DMS153 treated with DMSO at 0.1 percent for 48 hours (cell line): ENCODE measurements around the gene PKN1.
A peak's percentile ranks its signal among the peaks of the same experiment; 100 is the strongest.

Experiments used
- DNase-seq: peaks from one replicate; lab custom pipeline; 2025; ENCODE audit not compliant: unreplicated experiment; lab: John Stamatoyannopoulos, UW

The PKN1 gene

DNA sequence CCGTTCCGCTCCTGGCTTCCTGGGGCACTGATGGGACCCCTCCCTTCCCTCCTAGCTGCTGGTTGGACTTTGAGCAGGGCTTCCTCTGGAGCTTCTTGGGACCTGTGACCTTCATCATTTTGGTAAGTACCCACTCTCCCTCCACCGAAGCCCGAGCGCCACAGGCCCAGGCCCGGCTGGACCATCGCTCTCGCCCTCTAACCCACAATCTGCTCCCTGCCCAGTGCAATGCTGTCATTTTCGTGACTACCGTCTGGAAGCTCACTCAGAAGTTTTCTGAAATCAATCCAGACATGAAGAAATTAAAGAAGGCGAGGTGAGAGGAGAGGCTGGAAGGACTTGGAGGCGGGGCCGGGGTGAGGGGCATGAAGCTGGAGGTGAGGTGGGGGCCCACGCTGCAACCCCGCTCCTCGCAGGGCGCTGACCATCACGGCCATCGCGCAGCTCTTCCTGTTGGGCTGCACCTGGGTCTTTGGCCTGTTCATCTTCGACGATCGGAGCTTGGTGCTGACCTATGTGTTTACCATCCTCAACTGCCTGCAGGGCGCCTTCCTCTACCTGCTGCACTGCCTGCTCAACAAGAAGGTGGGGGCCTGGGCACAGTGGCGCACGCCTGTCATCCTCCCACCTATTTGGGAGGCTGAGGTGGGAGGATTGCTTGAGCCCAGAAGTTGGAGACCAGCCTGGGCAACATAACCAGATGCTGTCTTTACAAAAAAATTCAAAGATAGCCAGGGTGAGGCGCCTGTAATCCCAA, 26.3 kb upstream of the PKN1 start:
- no peak for DNase-seq

DNA sequence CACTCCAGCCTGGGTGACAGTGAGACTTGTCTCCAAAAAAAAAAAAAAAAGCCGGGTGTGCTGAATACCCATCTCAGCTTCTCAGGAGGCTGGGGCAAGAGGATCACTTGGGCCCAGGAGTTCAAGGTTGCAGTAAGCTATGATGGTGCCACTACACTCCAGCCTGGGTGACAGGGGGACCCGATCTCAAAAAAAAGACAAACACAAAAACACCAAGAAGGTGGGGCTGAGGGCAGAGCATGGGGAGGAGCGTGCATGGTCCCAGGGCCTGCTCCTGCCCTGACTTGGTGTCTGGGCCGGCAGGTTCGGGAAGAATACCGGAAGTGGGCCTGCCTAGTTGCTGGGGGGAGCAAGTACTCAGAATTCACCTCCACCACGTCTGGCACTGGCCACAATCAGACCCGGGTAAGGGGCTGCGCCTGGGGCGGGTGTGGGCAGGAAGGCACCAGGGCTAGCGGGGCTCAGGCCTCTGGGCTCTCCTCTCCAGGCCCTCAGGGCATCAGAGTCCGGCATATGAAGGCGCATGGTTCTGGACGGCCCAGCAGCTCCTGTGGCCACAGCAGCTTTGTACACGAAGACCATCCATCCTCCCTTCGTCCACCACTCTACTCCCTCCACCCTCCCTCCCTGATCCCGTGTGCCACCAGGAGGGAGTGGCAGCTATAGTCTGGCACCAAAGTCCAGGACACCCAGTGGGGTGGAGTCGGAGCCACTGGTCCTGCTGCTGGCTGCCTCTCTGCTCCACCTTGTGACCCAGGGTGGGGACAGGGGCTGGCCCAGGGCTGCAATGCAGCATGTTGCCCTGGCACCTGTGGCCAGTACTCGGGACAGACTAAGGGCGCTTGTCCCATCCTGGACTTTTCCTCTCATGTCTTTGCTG, 25.3 kb upstream of the PKN1 start:
- no peak for DNase-seq

DNA sequence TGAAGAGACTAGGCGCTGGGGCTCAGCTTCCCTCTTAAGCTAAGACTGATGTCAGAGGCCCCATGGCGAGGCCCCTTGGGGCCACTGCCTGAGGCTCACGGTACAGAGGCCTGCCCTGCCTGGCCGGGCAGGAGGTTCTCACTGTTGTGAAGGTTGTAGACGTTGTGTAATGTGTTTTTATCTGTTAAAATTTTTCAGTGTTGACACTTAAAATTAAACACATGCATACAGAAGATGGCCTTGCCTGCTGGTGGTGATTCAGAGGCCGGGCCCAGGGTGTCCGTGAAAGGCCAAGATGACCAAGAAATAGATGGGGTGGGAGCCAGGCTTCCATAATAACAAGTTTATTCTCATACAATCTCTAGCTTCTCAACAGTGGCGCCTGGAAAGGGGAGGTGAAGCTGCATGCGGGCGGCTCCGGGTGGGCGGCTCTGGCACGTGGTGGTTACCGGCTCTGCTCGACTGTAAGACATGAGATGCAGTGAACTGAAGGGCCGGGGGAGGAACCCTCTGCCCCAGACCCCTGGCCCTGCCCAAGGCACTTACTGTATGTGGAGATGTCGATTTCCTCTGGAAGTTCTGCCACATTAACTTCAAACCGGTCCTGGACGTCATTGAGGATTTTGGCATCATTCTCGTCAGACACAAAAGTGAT, 24.5 kb upstream of the PKN1 start:
- DNase-seq, result no peak

DNA sequence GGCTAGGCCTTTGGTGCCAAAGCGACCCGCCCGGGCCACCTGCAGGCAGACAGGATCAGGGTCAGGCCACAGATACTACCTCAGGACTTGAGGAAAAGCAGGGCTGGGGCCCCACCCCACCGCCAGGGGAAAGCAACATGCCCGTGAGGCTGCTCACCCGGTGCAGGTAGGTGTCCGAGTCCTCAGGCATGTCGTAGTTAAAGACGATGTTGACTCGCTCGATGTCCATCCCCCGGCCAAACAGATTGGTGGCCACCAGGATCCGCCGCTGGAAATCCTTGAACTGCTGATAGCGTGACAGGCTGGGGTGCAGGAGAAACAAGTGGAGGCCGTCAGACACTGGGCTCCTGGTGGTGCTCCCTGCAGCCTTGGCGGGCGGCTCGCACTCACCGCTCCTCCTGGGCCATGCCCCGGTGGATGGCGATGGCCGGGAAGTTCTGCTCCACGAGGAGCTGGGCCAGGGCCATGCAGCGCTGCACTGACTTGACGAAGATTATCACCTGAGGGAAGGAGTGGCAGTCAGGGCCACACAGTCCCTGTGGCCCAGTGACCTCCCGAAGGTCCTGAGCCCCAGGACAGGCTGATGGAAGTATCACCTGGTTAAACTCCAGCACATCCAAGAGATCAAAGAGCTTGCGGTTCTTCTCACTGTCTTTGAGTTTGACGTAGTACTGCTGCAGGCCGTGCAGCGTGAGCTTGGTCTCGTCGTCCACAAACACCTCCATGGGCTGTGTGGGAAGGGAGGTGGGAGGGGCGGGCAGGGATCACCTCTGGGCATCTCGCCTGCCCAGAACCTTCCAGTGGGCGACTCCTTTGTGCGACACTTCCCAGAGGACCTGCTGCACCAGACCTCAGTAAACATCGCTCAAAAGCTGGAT, 23.7 kb upstream of the PKN1 start:
- DNase-seq, result no peak

DNA sequence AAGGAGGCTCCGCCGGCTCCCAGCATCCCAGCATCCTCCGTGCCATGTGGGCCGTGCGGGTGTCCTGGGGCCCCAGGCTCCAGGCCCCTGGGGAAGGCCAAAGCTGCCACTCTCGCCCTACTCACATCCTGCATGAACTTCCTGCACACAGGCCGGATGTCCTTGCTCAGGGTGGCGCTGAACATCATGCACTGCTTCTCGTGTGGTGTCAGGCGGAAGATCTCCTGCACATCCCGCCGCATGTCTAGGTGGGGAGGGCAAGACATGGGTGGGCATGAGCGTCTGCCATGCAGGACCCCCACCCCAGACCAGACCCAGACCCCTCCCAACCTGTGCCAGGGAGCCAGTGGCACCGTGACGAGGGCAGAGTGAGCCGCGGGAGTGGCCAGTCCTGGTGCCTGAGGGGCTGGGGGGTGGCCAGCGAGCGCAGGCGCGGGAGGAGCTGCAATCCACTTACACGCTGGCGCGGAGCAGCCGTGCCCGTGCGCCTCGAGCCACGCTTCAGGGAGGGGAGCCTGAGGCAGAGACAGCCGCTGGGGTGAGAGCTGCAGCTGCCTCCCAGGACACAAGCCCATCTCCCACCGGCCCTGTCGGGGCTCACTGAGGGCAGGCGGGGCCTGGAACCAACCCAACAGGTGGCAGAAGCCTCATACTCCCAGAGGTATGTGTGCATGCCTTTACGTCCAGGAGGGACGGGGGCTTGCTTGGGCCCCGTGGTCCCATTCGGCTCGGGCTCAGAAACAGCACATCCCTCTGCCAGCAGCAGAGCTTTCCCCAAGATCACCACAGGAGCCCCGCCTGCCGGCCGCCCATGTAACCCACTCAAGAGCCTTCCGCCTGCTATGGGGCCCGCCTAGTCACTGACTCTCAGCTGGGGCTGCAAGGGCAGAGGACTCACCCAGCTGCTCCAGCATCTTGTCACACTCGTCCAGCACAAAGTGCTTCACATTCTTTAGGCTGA, 22.7 kb upstream of the PKN1 start:
- no peak for DNase-seq

DNA sequence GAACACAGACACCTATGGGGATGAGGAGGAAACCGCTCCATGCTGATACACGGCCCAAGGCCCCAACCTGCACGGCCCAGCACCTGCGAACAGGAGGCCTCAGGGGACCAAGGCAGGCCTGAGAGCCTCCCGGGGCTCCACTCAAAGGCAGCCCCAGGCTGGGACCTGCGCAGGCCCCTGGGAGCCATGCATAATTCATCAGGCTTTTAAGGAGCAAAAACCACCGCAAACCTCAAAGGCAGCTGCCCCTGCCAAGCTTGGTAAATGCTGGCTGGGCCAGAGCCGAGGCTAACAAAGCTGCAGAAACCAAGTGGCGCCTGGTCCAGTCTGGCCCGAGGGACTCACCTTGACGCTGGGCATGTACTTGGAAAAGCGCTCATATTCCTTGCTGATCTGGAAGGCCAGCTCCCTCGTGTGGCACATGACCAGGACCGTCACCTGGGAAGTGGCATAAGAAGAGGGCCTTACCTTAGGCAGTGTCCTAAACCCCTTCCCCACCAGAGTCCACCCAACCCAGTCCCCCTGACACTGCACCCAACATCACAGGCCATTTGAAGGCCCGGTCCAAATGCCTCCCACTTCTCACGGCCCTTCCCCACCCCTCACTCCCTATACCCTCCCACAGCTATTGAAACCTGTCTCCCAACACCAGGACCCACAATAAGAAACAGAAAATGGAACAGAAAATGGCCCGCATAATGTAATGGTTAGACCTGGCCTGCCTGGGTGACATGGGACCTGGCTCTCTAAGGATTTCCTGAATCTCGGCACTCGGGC, 21.8 kb upstream of the PKN1 start:
- DNase-seq, result no peak

DNA sequence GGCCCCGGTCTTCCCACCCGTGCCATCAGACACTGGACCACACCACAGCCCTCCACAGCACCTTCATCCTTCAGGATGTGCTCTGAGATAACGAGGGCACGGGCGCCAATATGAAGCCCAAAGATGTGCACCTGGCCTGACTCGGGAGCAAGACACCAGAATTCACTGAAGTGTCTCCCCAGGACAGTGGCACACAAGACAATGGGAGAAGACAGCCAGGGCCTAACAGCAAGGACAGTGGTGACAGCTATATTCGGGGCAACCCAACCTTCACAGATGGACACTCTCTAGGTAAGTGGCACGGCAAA, 21.2 kb upstream of the PKN1 start:
- no peak for DNase-seq

DNA sequence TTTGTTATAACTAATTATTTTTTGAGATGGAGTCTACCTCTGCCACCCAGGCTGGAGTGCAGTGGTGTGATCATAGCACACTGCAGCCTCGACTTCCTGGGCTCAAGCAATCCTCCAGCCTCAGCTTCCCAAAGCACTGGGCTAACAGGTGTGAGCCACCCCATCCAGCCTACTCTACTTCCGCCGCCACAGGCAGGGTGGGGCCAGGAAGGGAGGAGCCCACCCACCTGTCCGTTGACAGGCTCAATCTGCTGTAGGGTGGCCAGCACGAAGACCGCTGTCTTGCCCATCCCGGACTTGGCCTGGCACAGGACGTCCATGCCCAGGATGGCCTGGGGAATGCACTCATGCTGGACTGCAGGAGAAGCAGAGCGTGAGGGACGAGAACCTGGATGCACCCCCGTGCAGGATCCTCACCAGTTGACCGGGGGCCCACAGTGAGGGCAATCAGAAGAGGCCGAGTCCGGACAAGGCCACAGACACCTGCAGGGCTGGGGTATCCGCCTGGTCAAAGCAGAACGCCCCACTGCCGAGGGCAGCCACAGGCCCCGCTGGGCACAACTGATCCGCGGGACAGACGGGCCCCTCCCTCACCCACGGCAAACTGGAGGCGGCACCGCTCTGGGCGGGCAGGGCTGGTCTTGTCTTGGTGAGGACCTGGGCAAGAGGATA, 20.6 kb upstream of the PKN1 start:
- DNase-seq, result no peak

DNA sequence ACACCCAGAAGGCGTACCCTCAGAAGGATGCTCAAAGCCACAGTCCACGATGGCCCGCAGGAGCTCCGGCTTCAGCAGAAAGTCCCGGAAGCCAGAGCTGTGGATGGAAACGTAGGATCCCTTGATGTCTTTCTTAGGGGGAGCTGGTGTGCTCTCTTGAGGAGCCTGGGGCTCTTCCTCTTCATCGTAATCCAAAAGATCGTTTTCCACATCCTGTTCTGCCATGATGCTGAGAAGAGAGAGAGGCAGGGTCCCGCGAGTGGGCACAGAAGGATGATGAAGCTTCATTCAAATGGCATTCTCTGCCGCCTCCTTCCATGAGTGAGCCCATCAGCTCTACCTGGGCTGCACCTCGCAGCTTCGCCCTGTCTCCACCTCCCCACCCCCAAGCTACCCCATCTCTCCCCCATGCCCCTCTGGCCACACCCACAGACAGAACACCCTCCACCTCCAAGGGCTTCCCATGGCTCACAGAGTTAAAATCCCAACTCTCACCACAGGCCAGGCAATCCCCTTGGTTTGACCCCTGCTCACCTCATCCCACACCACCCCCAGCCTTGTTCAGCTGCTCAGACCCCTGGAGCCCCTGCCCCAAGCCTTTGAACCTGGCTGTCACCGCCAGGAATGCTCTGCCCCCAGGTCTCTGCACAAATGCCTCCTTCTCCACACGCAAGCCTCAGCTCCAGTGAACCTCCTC, 20.0 kb upstream of the PKN1 start:
- no peak for DNase-seq

DNA sequence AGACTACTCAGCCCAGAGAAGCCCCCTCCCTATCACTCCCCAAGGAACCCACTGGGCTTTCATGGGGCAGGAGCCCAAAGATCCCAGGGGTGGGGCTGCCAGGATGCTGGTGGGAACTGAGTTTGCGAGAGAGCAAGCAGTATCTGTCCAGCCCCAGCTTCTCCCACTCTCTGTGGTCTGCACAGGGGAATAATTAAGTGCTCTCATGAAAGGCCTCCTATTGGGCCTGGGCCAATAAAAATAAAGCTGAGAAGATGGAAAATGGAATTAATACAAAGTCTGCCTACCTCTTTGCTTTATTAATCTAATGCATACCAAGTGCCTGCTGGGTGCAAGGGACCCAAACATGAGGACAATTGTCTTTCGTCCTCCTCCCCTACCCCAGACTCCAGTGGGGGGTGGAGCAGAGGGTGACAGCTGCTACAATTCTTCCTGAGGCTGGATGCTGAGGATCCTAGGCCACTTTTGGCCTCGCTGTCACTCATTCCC, 19.4 kb upstream of the PKN1 start:
- DNase-seq, result no peak

DNA sequence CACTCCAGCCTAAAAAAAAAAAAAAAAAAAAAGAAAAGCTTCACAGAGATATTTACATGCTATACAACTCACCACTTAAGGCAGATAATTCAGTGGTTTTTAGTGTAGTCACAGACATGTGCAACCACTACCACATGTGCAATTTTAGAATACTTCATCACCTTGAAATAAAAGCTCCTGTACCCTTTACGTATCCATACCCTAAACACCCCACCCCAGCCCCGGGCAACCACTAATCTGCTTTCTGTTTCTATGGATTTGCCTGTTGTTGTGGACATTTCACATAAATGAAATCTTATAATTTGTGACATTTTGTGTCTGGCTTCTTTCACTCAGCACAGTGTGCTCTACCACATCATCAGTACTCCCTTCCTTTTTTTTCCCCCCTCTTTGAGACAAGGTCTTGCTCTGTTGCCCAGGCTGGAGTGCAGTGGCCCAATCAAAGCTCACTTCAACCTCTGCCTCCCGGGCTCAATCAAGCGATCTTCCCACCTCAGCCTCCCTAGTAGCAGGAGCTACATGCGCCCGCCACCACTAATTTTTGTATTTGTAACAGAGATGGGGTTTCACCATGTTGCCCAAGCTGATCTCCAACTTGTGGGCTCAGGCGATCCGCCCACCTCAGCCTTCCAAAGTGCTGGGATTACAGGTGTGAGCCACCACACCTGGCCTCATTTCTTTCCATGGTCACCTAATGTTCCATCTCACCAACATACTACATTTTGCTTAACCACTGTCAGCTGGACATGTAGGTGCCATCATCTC, 18.0 kb upstream of the PKN1 start:
- no peak for DNase-seq

DNA sequence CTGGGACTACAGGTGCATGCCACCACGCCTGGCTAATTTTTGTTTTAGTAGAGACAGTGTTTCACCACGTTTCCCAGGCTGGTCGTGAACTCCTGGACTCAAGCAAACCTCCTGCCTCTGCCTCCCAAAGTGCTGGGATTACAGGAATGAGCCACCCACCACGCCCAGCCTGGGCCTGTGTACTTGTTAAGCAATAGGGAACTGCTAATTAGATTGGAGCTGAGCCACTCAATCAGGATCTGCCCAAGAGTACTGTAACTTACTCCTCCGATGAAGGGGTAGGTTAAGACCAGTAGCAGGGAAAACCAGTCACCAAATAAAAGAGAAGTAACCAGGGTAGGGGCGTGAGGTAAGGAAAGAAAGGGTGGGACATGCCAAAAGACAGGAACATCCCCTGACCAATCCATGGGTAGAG, 16.3 kb upstream of the PKN1 start:
- DNase-seq, result no peak

DNA sequence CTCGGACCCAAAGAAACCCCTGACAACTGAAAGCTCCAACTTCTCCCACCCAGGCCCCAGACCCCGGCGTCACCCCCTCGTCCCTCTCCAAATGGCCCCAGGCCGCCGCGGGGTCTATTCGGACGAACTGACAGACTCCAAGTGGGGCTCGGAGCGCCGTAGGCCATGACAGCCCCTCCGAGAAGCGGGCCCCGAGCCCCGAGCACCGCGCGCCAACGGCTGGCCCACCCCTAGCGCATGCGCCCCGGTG, 14.3 kb upstream of the PKN1 start:
- peak; percentile 41 for DNase-seq

DNA sequence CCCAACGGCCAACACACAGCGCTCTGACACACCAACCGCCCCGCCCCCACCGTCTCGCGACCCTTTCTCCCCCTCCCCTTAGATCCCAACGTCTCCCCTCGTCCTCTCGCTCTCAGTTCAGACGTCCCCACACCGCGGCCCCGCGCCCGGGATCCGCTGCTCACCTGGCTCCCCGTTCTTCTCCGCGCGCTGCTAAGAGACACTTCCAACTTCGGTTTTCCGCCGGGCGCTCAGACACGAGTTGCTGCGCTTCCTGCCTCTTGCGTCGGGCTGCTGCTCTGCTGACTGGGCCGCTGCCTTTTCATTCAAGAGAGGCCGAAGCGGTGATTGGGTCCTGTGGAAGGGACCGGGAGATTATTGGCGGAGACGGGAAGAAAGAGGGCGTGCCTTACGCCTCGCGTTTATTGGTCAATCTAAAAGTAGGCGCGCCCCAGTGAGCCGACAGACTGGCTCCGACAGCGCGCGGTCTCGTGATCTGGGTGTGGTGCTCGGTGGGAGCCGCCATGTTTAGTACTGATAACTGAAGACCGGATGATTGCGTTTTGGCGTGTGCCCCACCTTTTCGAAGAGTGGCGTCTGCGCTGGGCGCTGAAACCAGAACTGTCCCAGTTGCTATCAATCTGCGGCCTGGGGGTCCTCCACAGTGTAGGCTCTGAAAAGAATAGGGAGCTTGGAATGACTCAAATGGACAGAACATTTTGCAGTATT, 13.8 kb upstream of the PKN1 start, which contains the start of gene DDX39A:
TSS of gene DDX39A (minus strand) at position 236 of the 708 bp plus-strand sequence. CDS start 6,121 bp downstream, outside the sequence.
- DNase-seq, result peak; percentile 95

DNA sequence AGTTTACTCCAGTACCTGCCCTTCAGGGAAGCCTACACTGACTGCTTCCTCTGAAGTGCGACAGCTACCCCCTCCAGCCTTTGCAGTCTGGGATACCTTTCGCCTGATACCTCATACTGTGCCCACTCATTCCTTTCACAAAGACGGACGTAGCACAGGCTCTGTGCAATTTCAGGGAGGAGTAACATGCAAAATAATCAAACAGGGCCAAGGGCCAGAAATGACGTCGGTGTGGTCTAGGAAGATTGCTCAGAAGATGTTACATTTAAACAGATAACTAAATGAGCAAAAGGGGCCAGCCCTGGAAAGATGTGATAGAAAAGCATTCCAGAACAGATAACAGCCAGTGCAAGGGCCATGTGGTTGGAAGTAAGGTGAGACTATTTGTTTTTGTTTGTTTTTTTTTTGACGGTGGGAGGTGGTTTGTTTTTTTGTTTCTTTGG, 7.4 kb upstream of the PKN1 start:
- no peak for DNase-seq

DNA sequence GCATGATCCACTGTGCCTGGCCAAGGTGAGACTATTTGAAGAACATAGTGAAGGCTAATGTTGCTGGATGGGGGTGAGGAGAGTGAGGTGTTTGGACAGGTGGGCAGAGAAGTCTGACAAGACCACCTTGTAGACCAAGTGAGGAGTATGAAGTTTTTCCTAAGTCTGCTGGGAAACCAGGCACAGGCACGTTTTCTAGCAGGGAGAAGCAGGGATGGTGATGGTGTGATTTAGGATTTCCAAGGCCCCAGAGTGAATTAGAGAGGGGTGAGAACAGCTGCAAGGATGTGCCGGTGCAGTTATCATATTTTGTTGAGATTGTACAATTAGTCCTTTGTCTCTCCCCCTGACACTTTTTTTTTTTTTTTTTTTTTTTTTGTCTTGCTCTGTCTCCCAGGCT, 5.6 kb upstream of the PKN1 start:
- DNase-seq, result no peak
